ENCODE measurements around the gene PARP3. TPM values are rescaled to one million over a fixed set of nuclear protein-coding genes. Genes with fewer than 3 reads are reported as not detected.
A peak's percentile ranks its signal among the peaks of the same experiment; 100 is the strongest.

The PARP3 gene
- total and polyA plus RNA-seq, 9 of the 15 experiments (the other 6 are each of a cell fraction or from before 2014, with no cell fraction given) = 0.46 to 6.6 (median 4.5) TPM

DNA sequence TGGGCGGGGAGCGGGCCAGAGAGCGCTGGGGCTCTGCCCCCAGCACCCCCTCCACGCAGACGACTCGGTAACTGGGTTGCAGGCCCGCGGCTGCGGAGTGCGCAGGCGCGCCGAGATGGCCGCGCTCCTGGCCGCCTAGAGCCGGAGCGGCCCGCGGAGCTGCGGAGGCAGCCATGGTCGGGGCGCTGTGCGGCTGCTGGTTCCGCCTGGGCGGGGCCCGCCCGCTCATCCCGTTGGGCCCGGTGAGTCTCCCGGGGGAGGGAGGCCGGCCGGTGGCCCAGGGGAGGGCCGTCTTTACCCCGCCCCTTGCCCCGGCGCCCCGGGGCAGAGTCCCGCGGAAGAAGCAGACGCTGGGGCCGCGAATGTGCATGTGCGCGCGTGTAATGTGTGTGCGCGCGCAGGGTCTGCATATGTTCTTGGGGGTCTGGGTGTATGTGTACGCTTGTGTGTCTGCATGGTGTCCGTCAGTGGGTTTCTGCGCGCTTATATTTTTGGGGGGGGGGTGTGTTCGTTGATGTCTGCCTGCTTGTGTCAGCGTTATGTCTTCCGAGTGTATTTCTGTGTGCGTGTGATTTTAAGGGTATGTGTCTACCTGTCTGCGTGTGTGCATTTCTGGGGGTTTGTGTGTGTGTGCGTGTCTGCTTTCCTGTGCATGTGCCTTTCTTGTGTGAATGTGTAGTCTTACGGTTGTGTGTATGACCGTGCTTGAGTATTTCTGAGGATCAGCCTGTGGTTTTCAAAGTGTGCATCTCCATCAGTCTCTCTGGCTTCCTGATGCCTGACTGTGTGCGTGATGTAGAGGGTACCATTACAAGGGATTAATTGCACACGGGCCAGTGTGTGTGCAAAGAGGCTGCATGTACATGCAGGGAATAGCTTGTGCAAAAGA, 33.0 kb downstream of the PARP3 start, which contains the start of gene ABHD14A (continued):
- TF ChIP-seq FOXK2 (conservative IDR thresholded peaks at IDR 0.05 in 1 of 2, IDR thresholded peaks at IDR 0.05 in 1 of 2; ENCODE audit: low read depth in 2 of 2) (0 out of 4 replicates have a peak, but pooled peaks of 1 of the 2 experiments have one; percentile 36), ZNF134 (CRISPR knock-in tag; conservative IDR thresholded peaks at IDR 0.05) (no peak), BRCA1 (IDR thresholded peaks at IDR 0.05) (no peak), BRCA1 (CRISPR knock-in tag; IDR thresholded peaks at IDR 0.05) (no peak), ZFPM2 (CRISPR knock-in tag; IDR thresholded peaks at IDR 0.05) (no peak), NRF1 (conservative IDR thresholded peaks at IDR 0.05 in 1 of 2, IDR thresholded peaks at IDR 0.05 in 1 of 2) (peak; percentile 90), MLLT1 (IDR thresholded peaks at IDR 0.05) (peak; percentile 31 to 72; a peak in 1 of 4 replicates), MYNN (IDR thresholded peaks at IDR 0.05) (peak; percentile 10; the same call in 1 of the 2 replicates), MYNN (CRISPR knock-in tag; IDR thresholded peaks at IDR 0.05) (no peak), PPARD (CRISPR knock-in tag; IDR thresholded peaks at IDR 0.05) (no peak), ATF7 (IDR thresholded peaks at IDR 0.05) (peak; percentile 35; the same call in 1 of the 2 replicates), PHF21A (IDR thresholded peaks at IDR 0.05; ENCODE audit: borderline replicate concordance, low read depth) (0 out of 2 replicates have a peak, but pooled peaks have one; percentile 15), NR2C1 (IDR thresholded peaks at IDR 0.05) (no peak), NR2C1 (tag; IDR thresholded peaks at IDR 0.05) (no peak), ZNF133 (CRISPR knock-in tag; IDR thresholded peaks at IDR 0.05) (no peak), POLR2A (conservative IDR thresholded peaks at IDR 0.05) (peak; percentile 70), RBM25 (IDR thresholded peaks at IDR 0.05; ENCODE audit: low read depth, low read length, severe bottlenecking) (no peak), RHOXF2B (CRISPR knock-in tag; conservative IDR thresholded peaks at IDR 0.05) (no peak), MNT (conservative IDR thresholded peaks at IDR 0.05) (peak in 1 of 2 experiments; percentile 34; a peak in 1 of 4 replicates)
- TF ChIP-seq, protein P1, sequence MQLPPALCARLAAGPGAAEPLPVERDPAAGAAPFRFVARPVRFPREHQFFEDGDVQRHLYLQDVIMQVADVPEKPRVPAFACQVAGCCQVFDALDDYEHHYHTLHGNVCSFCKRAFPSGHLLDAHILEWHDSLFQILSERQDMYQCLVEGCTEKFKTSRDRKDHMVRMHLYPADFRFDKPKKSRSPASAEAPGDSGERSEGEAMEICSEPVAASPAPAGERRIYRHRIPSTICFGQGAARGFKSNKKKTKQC (CRISPR knock-in tag; IDR thresholded peaks at IDR 0.05) = no peak
- TF ChIP-seq, protein P2, sequence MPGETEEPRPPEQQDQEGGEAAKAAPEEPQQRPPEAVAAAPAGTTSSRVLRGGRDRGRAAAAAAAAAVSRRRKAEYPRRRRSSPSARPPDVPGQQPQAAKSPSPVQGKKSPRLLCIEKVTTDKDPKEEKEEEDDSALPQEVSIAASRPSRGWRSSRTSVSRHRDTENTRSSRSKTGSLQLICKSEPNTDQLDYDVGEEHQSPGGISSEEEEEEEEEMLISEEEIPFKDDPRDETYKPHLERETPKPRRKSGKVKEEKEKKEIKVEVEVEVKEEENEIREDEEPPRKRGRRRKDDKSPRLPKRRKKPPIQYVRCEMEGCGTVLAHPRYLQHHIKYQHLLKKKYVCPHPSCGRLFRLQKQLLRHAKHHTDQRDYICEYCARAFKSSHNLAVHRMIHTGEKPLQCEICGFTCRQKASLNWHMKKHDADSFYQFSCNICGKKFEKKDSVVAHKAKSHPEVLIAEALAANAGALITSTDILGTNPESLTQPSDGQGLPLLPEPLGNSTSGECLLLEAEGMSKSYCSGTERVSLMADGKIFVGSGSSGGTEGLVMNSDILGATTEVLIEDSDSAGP (CRISPR knock-in tag; IDR thresholded peaks at IDR 0.05) = no peak
- TF ChIP-seq, protein P3, sequence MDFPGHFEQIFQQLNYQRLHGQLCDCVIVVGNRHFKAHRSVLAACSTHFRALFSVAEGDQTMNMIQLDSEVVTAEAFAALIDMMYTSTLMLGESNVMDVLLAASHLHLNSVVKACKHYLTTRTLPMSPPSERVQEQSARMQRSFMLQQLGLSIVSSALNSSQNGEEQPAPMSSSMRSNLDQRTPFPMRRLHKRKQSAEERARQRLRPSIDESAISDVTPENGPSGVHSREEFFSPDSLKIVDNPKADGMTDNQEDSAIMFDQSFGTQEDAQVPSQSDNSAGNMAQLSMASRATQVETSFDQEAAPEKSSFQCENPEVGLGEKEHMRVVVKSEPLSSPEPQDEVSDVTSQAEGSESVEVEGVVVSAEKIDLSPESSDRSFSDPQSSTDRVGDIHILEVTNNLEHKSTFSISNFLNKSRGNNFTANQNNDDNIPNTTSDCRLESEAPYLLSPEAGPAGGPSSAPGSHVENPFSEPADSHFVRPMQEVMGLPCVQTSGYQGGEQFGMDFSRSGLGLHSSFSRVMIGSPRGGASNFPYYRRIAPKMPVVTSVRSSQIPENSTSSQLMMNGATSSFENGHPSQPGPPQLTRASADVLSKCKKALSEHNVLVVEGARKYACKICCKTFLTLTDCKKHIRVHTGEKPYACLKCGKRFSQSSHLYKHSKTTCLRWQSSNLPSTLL (IDR thresholded peaks at IDR 0.05) = 0 out of 2 replicates have a peak, but pooled peaks have one; percentile 52
